Gastrocnemius medialis (tissue), 4 donors: ENCODE results near the gene DEF6. TPM values are rescaled to one million over a fixed set of nuclear protein-coding genes. Genes with fewer than 3 reads are reported as not detected.

ENCODE experiments used
- ATAC-seq, 2 donors: fragments of 150-250 bp; one replicate each; pipeline ENCODE4 v1.9.1; 2016
- DNase-seq, 2 donors: peaks; one replicate each; pipeline ENCODE4 v3.0.0-alpha.2; 2019
- H3K27ac ChIP-seq, 4 donors: fragments of 200-600 bp; sonication (generic); 1 replicate in 1 of 4; 2 replicates in 3 of 4; pipeline ENCODE4 v1.5.1; 2016 to 2018; ENCODE audit warnings: mild to moderate bottlenecking in 2 of 4, moderate library complexity in 1 of 4
- H3K27me3 ChIP-seq, 3 donors: fragments of 200-600 bp; sonication (generic) in 2 of 3; 1 replicate in 1 of 3; 2 replicates in 2 of 3; pipeline versions ENCODE4 v1.5.1 to v1.6.0; 2016 to 2019; ENCODE audit warnings: mild to moderate bottlenecking in 1 of 3, moderate library complexity in 1 of 3
- H3K36me3 ChIP-seq, 2 donors: fragments of 200-600 bp; sonication (generic) in 1 of 2; one replicate each; pipeline ENCODE4 v1.5.1; 2017 to 2018
- H3K4me1 ChIP-seq, 2 donors: fragments of 200-600 bp; sonication (generic) in 1 of 2; one replicate each; pipeline ENCODE4 v1.5.1; 2016 to 2017; ENCODE audit warnings: mild to moderate bottlenecking in 2 of 2
- H3K4me3 ChIP-seq, 4 donors: fragments of 200-600 bp; sonication (generic) in 3 of 4; 1 replicate in 1 of 4; 2 replicates in 3 of 4; pipeline ENCODE4 v1.5.1; 2016 to 2019; ENCODE audit warnings: mild to moderate bottlenecking in 2 of 4
- H3K9me3 ChIP-seq, 3 donors: fragments of 200-600 bp; sonication (generic) in 2 of 3; 1 replicate in 1 of 3; 2 replicates in 2 of 3; pipeline ENCODE4 v1.5.1; 2016 to 2019
- POLR2A ChIP-seq, 2 donors: fragments of 450-650 bp; IDR thresholded peaks; one replicate each; pipeline ENCODE4 v1.6.1; 2017; ENCODE audit warnings: antibody characterized with exemption in 2 of 2, mild to moderate bottlenecking in 2 of 2, moderate library complexity in 2 of 2
- in situ Hi-C, 4 donors: fragments of 200-750 bp; cut with MboI; loops; one replicate each; pipeline versions ENCODE4 v1.15.0 to v1.8.0; 2017; ENCODE audit warnings: low sequenced_read_pairs in 4 of 4
- intact Hi-C: fragments of 100-400 bp; cut with DNase I; formaldehyde crosslinking; loops from one replicate; pipeline ENCODE4 v1.15.1; 2023; ENCODE audit warnings: low total_unique reads
- total RNA-seq, 4 donors: library from RNA; depleted of rRNA; stranded (reverse); fragments of >200 nt; gene quantifications; one replicate each; pipeline versions ENCODE4 v1.1.0 to v1.2.3, GENCODE V29; 2016
- TF ChIP-seq, protein P1 (sequence below), 5 experiments: fragments of 450-650 bp in 3 of 5; fragments of 200-600 bp in 2 of 5; sonication (generic) in 2 of 5; IDR thresholded peaks in 4 of 5; conservative IDR thresholded peaks in 1 of 5; 1 replicate in 4 of 5; 2 replicates in 1 of 5; pipeline ENCODE4 v1.5.1; 2016 to 2019; ENCODE audit warnings: antibody characterized with exemption in 5 of 5, mild to moderate bottlenecking in 3 of 5, moderate library complexity in 3 of 5

DEF6 gene
- total RNA-seq, 4 donors from 2014 or later = 0.15 to 2.9 (median 0.68) TPM

DNA sequence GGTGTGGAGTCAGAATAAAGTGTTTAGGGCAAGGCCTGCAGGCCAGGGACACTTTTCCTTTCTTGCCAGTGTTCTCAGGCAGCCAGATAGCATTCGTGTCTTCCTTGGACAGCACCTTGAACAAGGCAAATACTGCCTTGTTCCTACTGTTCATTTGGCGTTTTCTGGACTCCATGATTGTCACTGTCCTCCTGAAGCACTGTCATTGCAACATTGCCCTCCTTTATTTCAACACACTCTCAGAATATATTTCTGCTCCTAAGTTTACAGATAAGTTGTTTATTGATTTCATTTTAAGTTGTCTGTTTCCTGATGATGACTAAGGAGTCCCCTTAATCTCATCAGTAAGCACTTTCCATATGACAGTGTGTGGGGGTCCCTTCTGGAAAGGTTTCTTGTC is 15.1 kb upstream of the DEF6 start:
- Histone ChIP-seq H3K4me1 (peaks cover 21 to 46% of the 10 kb centered on the region in 2 donors), H3K27me3 (no peaks in the 10 kb centered on the region), H3K27ac (peak overlapping the region; percentile 28 to 76 (median 62)), H3K9me3 (no peaks in the 10 kb centered on the region), H3K4me3 (no peak overlapping the region), H3K36me3 (peaks cover 0 to 20% of the 10 kb centered on the region in 2 donors)
- DNase-seq (no peak), ATAC-seq (peak; percentile 44 to 55)
- TF ChIP-seq POLR2A (IDR thresholded peaks at IDR 0.05) = no peak
- TF ChIP-seq, protein P1, sequence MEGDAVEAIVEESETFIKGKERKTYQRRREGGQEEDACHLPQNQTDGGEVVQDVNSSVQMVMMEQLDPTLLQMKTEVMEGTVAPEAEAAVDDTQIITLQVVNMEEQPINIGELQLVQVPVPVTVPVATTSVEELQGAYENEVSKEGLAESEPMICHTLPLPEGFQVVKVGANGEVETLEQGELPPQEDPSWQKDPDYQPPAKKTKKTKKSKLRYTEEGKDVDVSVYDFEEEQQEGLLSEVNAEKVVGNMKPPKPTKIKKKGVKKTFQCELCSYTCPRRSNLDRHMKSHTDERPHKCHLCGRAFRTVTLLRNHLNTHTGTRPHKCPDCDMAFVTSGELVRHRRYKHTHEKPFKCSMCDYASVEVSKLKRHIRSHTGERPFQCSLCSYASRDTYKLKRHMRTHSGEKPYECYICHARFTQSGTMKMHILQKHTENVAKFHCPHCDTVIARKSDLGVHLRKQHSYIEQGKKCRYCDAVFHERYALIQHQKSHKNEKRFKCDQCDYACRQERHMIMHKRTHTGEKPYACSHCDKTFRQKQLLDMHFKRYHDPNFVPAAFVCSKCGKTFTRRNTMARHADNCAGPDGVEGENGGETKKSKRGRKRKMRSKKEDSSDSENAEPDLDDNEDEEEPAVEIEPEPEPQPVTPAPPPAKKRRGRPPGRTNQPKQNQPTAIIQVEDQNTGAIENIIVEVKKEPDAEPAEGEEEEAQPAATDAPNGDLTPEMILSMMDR (IDR thresholded peaks at IDR 0.05 in 4 of 5, conservative IDR thresholded peaks at IDR 0.05 in 1 of 5) = no peak
- intact Hi-C loops = no loop called here
- in situ Hi-C loops = no loop called here

DNA sequence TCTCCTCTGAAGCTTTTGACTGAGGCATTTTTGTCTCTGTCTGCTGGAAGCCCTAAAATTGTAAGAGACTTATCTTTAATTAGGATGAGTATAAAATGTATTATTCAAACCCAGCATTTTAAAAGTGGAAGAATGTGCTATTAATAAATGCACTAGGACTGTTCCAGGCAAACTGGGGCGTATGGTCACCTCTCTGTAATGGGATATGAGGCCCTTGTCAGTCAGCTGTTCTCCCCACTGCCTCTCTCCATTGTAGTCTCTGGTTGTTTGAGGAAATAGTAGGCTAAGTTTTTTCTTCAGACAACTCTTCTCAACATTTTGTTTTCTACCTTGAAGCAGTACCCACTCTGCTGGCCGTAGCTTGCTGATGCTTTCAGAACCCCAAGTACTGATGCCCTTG is 14.3 kb upstream of the DEF6 start:
- Histone ChIP-seq H3K4me3 (no peak overlapping the region), H3K27ac (peak overlapping the region; percentile 28 to 76 (median 62)), H3K4me1 (peaks cover 28 to 55% of the 10 kb centered on the region in 2 donors), H3K27me3 (no peaks in the 10 kb centered on the region), H3K9me3 (no peaks in the 10 kb centered on the region), H3K36me3 (peaks cover 0 to 27% of the 10 kb centered on the region in 2 donors)
- ATAC-seq (peak in 1 of 2 donors; percentile 67), DNase-seq (no peak)
- in situ Hi-C loops (no loop called here), intact Hi-C loops (no loop called here)
- TF ChIP-seq, protein P1 (IDR thresholded peaks at IDR 0.05 in 4 of 5, conservative IDR thresholded peaks at IDR 0.05 in 1 of 5) = no peak
- TF ChIP-seq POLR2A (IDR thresholded peaks at IDR 0.05) = no peak

DNA sequence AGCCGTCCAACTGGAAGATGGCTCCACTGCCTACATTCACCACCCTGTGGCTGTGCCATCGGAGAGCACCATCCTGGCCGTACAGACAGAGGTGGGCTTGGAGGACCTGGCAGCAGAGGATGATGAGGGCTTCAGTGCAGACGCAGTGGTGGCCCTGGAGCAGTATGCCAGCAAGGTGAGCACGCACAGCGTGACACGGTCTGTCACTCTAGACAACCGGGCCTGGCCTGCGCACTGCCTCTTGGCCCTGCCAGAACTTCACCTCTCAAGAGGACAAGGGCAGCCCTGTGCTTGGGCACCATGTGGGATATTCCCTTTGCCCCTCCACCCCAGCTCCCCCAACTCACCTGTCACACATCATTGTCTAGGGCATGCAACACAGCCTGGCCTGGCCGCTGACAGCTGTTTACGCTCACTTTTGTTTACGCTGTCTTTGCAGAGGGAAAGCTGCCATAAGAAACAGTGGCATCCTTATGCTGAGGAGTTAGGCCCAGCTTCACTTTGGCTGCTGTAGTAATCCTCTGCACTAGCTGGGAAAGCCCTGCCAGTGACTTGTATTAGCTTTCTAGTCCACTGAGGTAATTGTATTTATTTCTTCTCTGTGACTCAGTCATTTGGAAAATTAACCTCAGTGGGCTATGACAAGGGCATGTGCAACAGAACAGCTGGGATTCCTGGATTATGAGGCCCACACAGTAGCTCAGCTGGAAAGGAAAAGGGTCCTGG is 9.8 kb upstream of the DEF6 start:
- intact Hi-C loops (no loop called here), in situ Hi-C loops (no loop called here)
- Histone ChIP-seq H3K9me3 (no peaks in the 10 kb centered on the region), H3K4me3 (no peak overlapping the region), H3K36me3 (peaks cover 0 to 64% of the 10 kb centered on the region in 2 donors), H3K4me1 (peaks cover 25 to 41% of the 10 kb centered on the region in 2 donors), H3K27ac (peak overlapping the region; percentile 59 to 81 (median 73)), H3K27me3 (no peaks in the 10 kb centered on the region)
- DNase-seq (peak in 1 of 2 donors; percentile 41), ATAC-seq (peak; percentile 66 to 83)
- TF ChIP-seq, protein P1 (IDR thresholded peaks at IDR 0.05 in 4 of 5, conservative IDR thresholded peaks at IDR 0.05 in 1 of 5) = no peak
- TF ChIP-seq POLR2A (IDR thresholded peaks at IDR 0.05) = no peak

- H3K9me3 ChIP-seq = no peaks in the 10 kb centered on the region
- H3K27me3 ChIP-seq = no peaks in the 10 kb centered on the region
- no peak for ATAC-seq
- H3K4me3 ChIP-seq = no peak overlapping the region
- peaks cover 0 to 72% of the 10 kb centered on the region in 2 donors for H3K36me3 ChIP-seq
- intact Hi-C loops (no loop called here), in situ Hi-C loops (no loop called here)
- H3K27ac ChIP-seq = peak overlapping the region in 3 of 4 donors; percentile 72 to 81 (median 74)
- DNase-seq = no peak
- peaks cover 15 to 31% of the 10 kb centered on the region in 2 donors for H3K4me1 ChIP-seq
- TF ChIP-seq, protein P1 (IDR thresholded peaks at IDR 0.05 in 4 of 5, conservative IDR thresholded peaks at IDR 0.05 in 1 of 5) = no peak
- no peak for TF ChIP-seq POLR2A (IDR thresholded peaks at IDR 0.05)
Measured at GRCh38 chr6:35288834-35289233, 8.8 kb upstream of the DEF6 start.
